ENCODE results near the gene PTPRG.

Gene PTPRG

GRCh38 chr3:62161371-62161770 is 600.0 kb downstream of the PTPRG start:
- Mint-ChIP-seq H3K27me3 (no peaks in the 10 kb centered on the region), H3K36me3 (ENCODE audit: low read depth) (no peaks in the 10 kb centered on the region), H3K27ac (no peak overlapping the region), H3K9me3 (no peaks in the 10 kb centered on the region), H3K4me1 (ENCODE audit: low read depth) (no peaks in the 10 kb centered on the region), H3K4me3 (no peak overlapping the region)

- no peaks in the 10 kb centered on the region for H3K4me1 Mint-ChIP-seq (ENCODE audit: low read depth)
- H3K27ac Mint-ChIP-seq: no peak overlapping the region
- no peaks in the 10 kb centered on the region for H3K36me3 Mint-ChIP-seq (ENCODE audit: low read depth)
- H3K9me3 Mint-ChIP-seq: no peaks in the 10 kb centered on the region
- H3K27me3 Mint-ChIP-seq: no peaks in the 10 kb centered on the region
- H3K4me3 Mint-ChIP-seq: no peak overlapping the region
These were observed 602.8 kb downstream of the PTPRG start for GRCh38 chr3:62164196-62164595.

- H3K36me3 Mint-ChIP-seq (ENCODE audit: low read depth): no peaks in the 10 kb centered on the region
These were observed 603.4 kb downstream of the PTPRG start for GRCh38 chr3:62164746-62165145.

GRCh38 chr3:62167566-62168262 is 606.3 kb downstream of the PTPRG start:
- Mint-ChIP-seq H3K36me3 (ENCODE audit: low read depth) (no peaks in the 10 kb centered on the region), H3K9me3 (peaks cover 4% of the 10 kb centered on the region), H3K27ac (no peak overlapping the region), H3K4me1 (ENCODE audit: low read depth) (no peaks in the 10 kb centered on the region), H3K27me3 (no peaks in the 10 kb centered on the region), H3K4me3 (no peak overlapping the region)

More at GRCh38 chr3:62164746-62165145, 603.4 kb downstream of the PTPRG start:
- Mint-ChIP-seq H3K27me3 (no peaks in the 10 kb centered on the region), H3K4me1 (ENCODE audit: low read depth) (no peaks in the 10 kb centered on the region), H3K27ac (no peak overlapping the region), H3K9me3 (no peaks in the 10 kb centered on the region), H3K4me3 (no peak overlapping the region)

GRCh38 chr3:62168356-62168755 is 607.0 kb downstream of the PTPRG start:
- Mint-ChIP-seq H3K4me1 (ENCODE audit: low read depth) (no peaks in the 10 kb centered on the region), H3K36me3 (ENCODE audit: low read depth) (no peaks in the 10 kb centered on the region), H3K9me3 (peaks cover 5% of the 10 kb centered on the region), H3K27me3 (no peaks in the 10 kb centered on the region), H3K27ac (no peak overlapping the region), H3K4me3 (no peak overlapping the region)

GRCh38 chr3:62169906-62170660 is 608.7 kb downstream of the PTPRG start:
- Mint-ChIP-seq H3K4me3 (no peak overlapping the region), H3K4me1 (ENCODE audit: low read depth) (no peaks in the 10 kb centered on the region), H3K27ac (no peak overlapping the region), H3K36me3 (ENCODE audit: low read depth) (no peaks in the 10 kb centered on the region), H3K9me3 (peaks cover 5% of the 10 kb centered on the region), H3K27me3 (no peaks in the 10 kb centered on the region)

- no peaks in the 10 kb centered on the region for H3K4me1 Mint-ChIP-seq (ENCODE audit: low read depth)
- peaks cover 6% of the 10 kb centered on the region for H3K27me3 Mint-ChIP-seq
- H3K9me3 Mint-ChIP-seq: peaks cover 5% of the 10 kb centered on the region
- no peaks in the 10 kb centered on the region for H3K36me3 Mint-ChIP-seq (ENCODE audit: low read depth)
- no peak overlapping the region for H3K27ac Mint-ChIP-seq
- H3K4me3 Mint-ChIP-seq: no peak overlapping the region
These were observed 610.4 kb downstream of the PTPRG start for GRCh38 chr3:62171789-62172188.

GRCh38 chr3:62172199-62172598 is 610.8 kb downstream of the PTPRG start:
- no peak overlapping the region for H3K27ac Mint-ChIP-seq
- peaks cover 5% of the 10 kb centered on the region for H3K9me3 Mint-ChIP-seq
- H3K27me3 Mint-ChIP-seq: peaks cover 6% of the 10 kb centered on the region
- H3K4me1 Mint-ChIP-seq (ENCODE audit: low read depth): no peaks in the 10 kb centered on the region
- H3K4me3 Mint-ChIP-seq: no peak overlapping the region
- no peaks in the 10 kb centered on the region for H3K36me3 Mint-ChIP-seq (ENCODE audit: low read depth)

GRCh38 chr3:62173939-62174515 is 612.7 kb downstream of the PTPRG start:
- no peaks in the 10 kb centered on the region for H3K36me3 Mint-ChIP-seq (ENCODE audit: low read depth)
- H3K4me3 Mint-ChIP-seq: no peak overlapping the region
- no peaks in the 10 kb centered on the region for H3K4me1 Mint-ChIP-seq (ENCODE audit: low read depth)
- H3K27ac Mint-ChIP-seq: no peak overlapping the region
- H3K27me3 Mint-ChIP-seq: peaks cover 6% of the 10 kb centered on the region
- H3K9me3 Mint-ChIP-seq: peaks cover 7% of the 10 kb centered on the region

GRCh38 chr3:62175161-62175560 is 613.8 kb downstream of the PTPRG start:
- no peaks in the 10 kb centered on the region for H3K4me1 Mint-ChIP-seq (ENCODE audit: low read depth)
- no peak overlapping the region for H3K4me3 Mint-ChIP-seq
- no peak overlapping the region for H3K27ac Mint-ChIP-seq
- H3K27me3 Mint-ChIP-seq: peaks cover 6% of the 10 kb centered on the region
- H3K36me3 Mint-ChIP-seq (ENCODE audit: low read depth): no peaks in the 10 kb centered on the region
- H3K9me3 Mint-ChIP-seq: peaks cover 7% of the 10 kb centered on the region

GRCh38 chr3:62178032-62178431 is 616.7 kb downstream of the PTPRG start:
- Mint-ChIP-seq H3K4me1 (ENCODE audit: low read depth) (no peaks in the 10 kb centered on the region), H3K4me3 (no peak overlapping the region), H3K9me3 (peaks cover 3% of the 10 kb centered on the region), H3K36me3 (ENCODE audit: low read depth) (no peaks in the 10 kb centered on the region), H3K27ac (no peak overlapping the region), H3K27me3 (peaks cover 6% of the 10 kb centered on the region)

- Mint-ChIP-seq H3K27ac (no peak overlapping the region), H3K9me3 (peaks cover 3% of the 10 kb centered on the region), H3K4me1 (ENCODE audit: low read depth) (no peaks in the 10 kb centered on the region), H3K27me3 (peaks cover 6% of the 10 kb centered on the region), H3K4me3 (no peak overlapping the region), H3K36me3 (ENCODE audit: low read depth) (no peaks in the 10 kb centered on the region)
These were observed 617.6 kb downstream of the PTPRG start for GRCh38 chr3:62178739-62179600.

GRCh38 chr3:62180514-62180913 is 619.1 kb downstream of the PTPRG start:
- Mint-ChIP-seq H3K4me3 (no peak overlapping the region), H3K9me3 (peaks cover 3% of the 10 kb centered on the region), H3K36me3 (ENCODE audit: low read depth) (no peaks in the 10 kb centered on the region), H3K27me3 (peaks cover 6% of the 10 kb centered on the region), H3K4me1 (ENCODE audit: low read depth) (no peaks in the 10 kb centered on the region), H3K27ac (no peak overlapping the region)

GRCh38 chr3:62183087-62183486 is 621.7 kb downstream of the PTPRG start:
- Mint-ChIP-seq H3K36me3 (ENCODE audit: low read depth) (no peaks in the 10 kb centered on the region), H3K27me3 (no peaks in the 10 kb centered on the region), H3K27ac (no peak overlapping the region), H3K9me3 (peaks cover 3% of the 10 kb centered on the region), H3K4me1 (ENCODE audit: low read depth) (no peaks in the 10 kb centered on the region), H3K4me3 (no peak overlapping the region)

GRCh38 chr3:62183969-62184368 is 622.6 kb downstream of the PTPRG start:
- Mint-ChIP-seq H3K27ac (no peak overlapping the region), H3K27me3 (no peaks in the 10 kb centered on the region), H3K9me3 (no peaks in the 10 kb centered on the region), H3K4me1 (ENCODE audit: low read depth) (no peaks in the 10 kb centered on the region), H3K36me3 (ENCODE audit: low read depth) (no peaks in the 10 kb centered on the region), H3K4me3 (no peak overlapping the region)
